Right ventricle myocardium inferior (tissue), 1 donor: ENCODE measurements around the gene SYT12. TPM values are rescaled to one million over a fixed set of nuclear protein-coding genes. Genes with fewer than 3 reads are reported as not detected.
"Not testable (repeated sequence)": the region's sequence is repeated elsewhere in the genome, so short reads cannot be mapped to it uniquely, and the experiment has no call there.

Experiments
- ATAC-seq: fragments of 200-7000 bp; cut with Tn5 transposase; one replicate; pipeline ENCODE4 v1.9.1; 2020; ENCODE audit warnings: mild to moderate bottlenecking, moderate library complexity
- DNase-seq: peaks from one replicate; pipeline ENCODE4 v3.0.0; 2021; ENCODE audit errors: missing footprints
- intact Hi-C: fragments of 100-400 bp; cut with DNase I; formaldehyde crosslinking; loops from one replicate; pipeline ENCODE4 v1.11.0; 2022
- long read RNA-seq: library from polyadenylated mRNA; unstranded; transcript quantifications from one replicate; pipeline ENCODE4 v2.0.0, GENCODE V29; 2021
- total RNA-seq: library from RNA; stranded (reverse); fragmentation: NEBNext Ultra II Directional; extraction: Animal tissue kit (Norgen Biotek cat#: 25700); gene quantifications from one replicate; pipeline ENCODE4 v1.2.1, GENCODE V29; 2021
- donor health status: DM: no; HTN: yes; CAD: no; lungs with severe emphysema.

SYT12 gene
- total RNA-seq: 0.32 TPM
- long read RNA-seq: 0 reads

GRCh38 chr11:67022961-67023956 is at the start of gene SYT12:
Gene SYT12 (plus strand): TSS chr11:67023134. CDS start chr11:67030145, 7,011 bp downstream.
- DNase-seq (no peak), ATAC-seq (no peak)
- intact Hi-C loops: no loop called here

GRCh38 chr11:66973956-66974580 is 48.9 kb upstream of the SYT12 start:
- ATAC-seq (no peak), DNase-seq (no peak)
- intact Hi-C loops: no loop called here

- ATAC-seq (no peak), DNase-seq (no peak)
- intact Hi-C loops: no loop called here
Observed at GRCh38 chr11:66974724-66975404, 48.1 kb upstream of the SYT12 start, which contains the start of gene C11orf86. Gene C11orf86 (plus strand): TSS chr11:66975304. CDS start chr11:66975363, 59 bp downstream.

- intact Hi-C loops: no loop called here
- ATAC-seq (no peak), DNase-seq (no peak)
Observed at GRCh38 chr11:66975405-66976027, 47.4 kb upstream of the SYT12 start.

- ATAC-seq: no peak
- intact Hi-C loops: no loop called here
- DNase-seq: no peak
Observed at GRCh38 chr11:66976028-66976467, 46.9 kb upstream of the SYT12 start.

- DNase-seq (no peak), ATAC-seq (no peak)
- intact Hi-C loops: no loop called here
Observed at GRCh38 chr11:66976925-66977324, 46.0 kb upstream of the SYT12 start.

GRCh38 chr11:66978229-66978628 is 44.7 kb upstream of the SYT12 start:
- ATAC-seq: no peak
- intact Hi-C loops: no loop called here
- no peak for DNase-seq

- intact Hi-C loops: no loop called here
- DNase-seq (no peak), ATAC-seq (no peak)
Observed at GRCh38 chr11:66978717-66979116, 44.2 kb upstream of the SYT12 start.

GRCh38 chr11:66979336-66979980 is 43.5 kb upstream of the SYT12 start:
- no peak for ATAC-seq
- no peak for DNase-seq
- intact Hi-C loops: no loop called here

- ATAC-seq (peak; percentile 15), DNase-seq (peak; percentile 91)
- intact Hi-C loops: no loop called here
Observed at GRCh38 chr11:66981976-66982578, 40.9 kb upstream of the SYT12 start.

- ATAC-seq: no peak
- no peak for DNase-seq
- intact Hi-C loops: no loop called here
Observed at GRCh38 chr11:66983275-66983924, 39.5 kb upstream of the SYT12 start.

- ATAC-seq (peak; percentile 93), DNase-seq (peak; percentile 83)
- intact Hi-C loops: no loop called here
Observed at GRCh38 chr11:66985508-66986177, 37.3 kb upstream of the SYT12 start.

GRCh38 chr11:66986178-66986545 is 36.8 kb upstream of the SYT12 start:
- intact Hi-C loops: no loop called here
- DNase-seq (no peak), ATAC-seq (no peak)

GRCh38 chr11:66987158-66987620 is 35.7 kb upstream of the SYT12 start:
- ATAC-seq (no peak), DNase-seq (peak; percentile 39)
- intact Hi-C loops: no loop called here

GRCh38 chr11:66987924-66988637 is 34.9 kb upstream of the SYT12 start:
- DNase-seq (peak; percentile 37), ATAC-seq (no peak)
- intact Hi-C loops: no loop called here

GRCh38 chr11:66988741-66989140 is 34.2 kb upstream of the SYT12 start:
- ATAC-seq, intact Hi-C loops: not testable (repeated sequence)
- peak; percentile 14 for DNase-seq
